GM19099 (cell line): ENCODE data around the gene AMDHD1.

Source experiments
- POLR2A ChIP-seq: IDR thresholded peaks from 3 replicates; pipeline ENCODE4 v1.6.1; 2011; ENCODE audit warnings: low read depth; ENCODE audit not compliant: insufficient read length; ENCODE audit errors: extremely low read depth

The AMDHD1 gene

GRCh38 chr12:95998611-95999286 is 55.6 kb downstream of the AMDHD1 start:
- TF ChIP-seq POLR2A, result no peak

- no peak for TF ChIP-seq POLR2A
Measured at GRCh38 chr12:95999484-95999883, 56.4 kb downstream of the AMDHD1 start.

GRCh38 chr12:96000858-96001257 is 57.7 kb downstream of the AMDHD1 start:
- TF ChIP-seq POLR2A, result no peak

- no peak for TF ChIP-seq POLR2A
Measured at GRCh38 chr12:96006727-96007126, 63.6 kb downstream of the AMDHD1 start.

- no peak for TF ChIP-seq POLR2A
Measured at GRCh38 chr12:96007729-96008128, 64.6 kb downstream of the AMDHD1 start.

- no peak for TF ChIP-seq POLR2A
Measured at GRCh38 chr12:96014943-96015599, 71.9 kb downstream of the AMDHD1 start.

- no peak for TF ChIP-seq POLR2A
Measured at GRCh38 chr12:96015672-96016071, 72.5 kb downstream of the AMDHD1 start.
